ENCODE measurements around the gene ARL11. TPM values are rescaled to one million over a fixed set of nuclear protein-coding genes. Genes with fewer than 3 reads are reported as not detected.
A peak's percentile ranks its signal among the peaks of the same experiment; 100 is the strongest.

Gene ARL11
- total RNA-seq, 4 donors from 2014 or later = 0.20 to 0.87 (median 0.25) TPM

DNA sequence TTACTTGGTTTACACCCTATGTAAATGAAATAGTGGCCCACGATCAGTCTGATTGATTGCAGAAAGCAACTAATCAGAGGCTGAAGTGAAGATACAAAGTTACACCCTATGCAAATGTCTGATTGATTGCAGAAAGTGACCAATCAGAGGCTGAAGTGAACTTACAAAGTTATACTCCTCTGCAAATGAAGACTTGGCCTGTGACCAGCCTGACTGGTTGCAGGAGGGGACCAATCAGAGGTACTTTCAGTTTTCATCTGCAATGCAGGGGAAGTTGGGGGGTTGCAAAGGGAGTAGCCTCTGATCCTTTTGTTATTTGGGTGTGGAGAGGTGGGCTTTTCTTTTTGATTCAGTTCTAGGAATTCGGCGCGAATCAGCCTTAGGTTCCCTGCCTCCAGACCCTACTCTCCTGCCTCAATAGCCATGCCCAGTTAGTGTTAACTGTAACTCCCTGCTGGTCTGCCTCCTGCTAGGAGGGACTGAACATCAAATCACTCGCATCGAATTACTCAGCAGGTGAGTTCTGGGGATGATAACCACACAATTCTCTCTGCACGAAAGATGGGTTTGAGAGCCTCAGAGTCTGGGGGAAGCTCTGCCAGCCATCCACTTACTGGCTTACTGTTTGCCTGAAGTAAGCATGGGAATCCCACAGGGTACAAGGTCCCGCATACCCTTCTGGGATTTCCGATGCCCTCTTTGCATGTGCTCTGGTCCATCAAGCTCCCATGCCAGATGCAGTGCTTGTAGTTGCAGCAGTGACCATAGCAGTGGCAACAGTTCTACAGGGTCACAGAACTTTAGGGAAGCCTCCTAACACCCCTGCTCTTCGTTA lies 7.5 kb downstream of the ARL11 start:
- no peaks in the 10 kb centered on the region for H3K4me1 ChIP-seq
- H3K27ac ChIP-seq = no peak overlapping the region
- no peaks in the 10 kb centered on the region for H3K27me3 ChIP-seq
- H3K4me3 ChIP-seq = peak overlapping the region; percentile 4 to 39 (median 24)
- no peaks in the 10 kb centered on the region for H3K9me3 ChIP-seq
- TF ChIP-seq CTCF (IDR thresholded peaks at IDR 0.05) (no peak), EP300 (IDR thresholded peaks at IDR 0.05) (no peak), POLR2A (IDR thresholded peaks at IDR 0.05) (no peak)
- no peaks in the 10 kb centered on the region for H3K36me3 ChIP-seq
- WGBS, 2 donors = 40 to 55% methylated on average over 10 of the region's 10 CpGs
- peak in 1 of 2 donors; percentile 19 for DNase-seq (ENCODE audit: low spot score in 2 of 2)

DNA sequence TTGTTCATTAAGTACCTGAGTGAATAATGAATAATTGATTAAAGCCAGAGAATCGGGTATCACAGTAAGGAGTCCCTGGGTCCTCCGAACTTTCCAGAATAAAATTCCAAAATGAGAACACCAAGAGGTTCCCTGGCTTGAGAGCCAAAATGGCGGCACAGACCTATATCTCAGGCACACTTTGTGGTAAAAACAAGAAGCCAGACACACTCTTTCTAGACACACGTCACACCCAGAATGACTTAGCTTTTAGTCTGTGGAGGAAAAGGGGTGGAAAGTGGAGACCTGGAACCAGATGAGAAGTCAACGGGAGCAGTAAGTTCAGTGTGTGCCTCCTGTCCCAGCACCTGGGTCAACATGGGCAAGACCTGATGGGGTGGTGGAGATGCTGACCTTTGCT lies 8.4 kb downstream of the ARL11 start:
- H3K9me3 ChIP-seq = no peaks in the 10 kb centered on the region
- WGBS, 2 donors = 93 to 95% methylated on average over 5 of the region's 5 CpGs
- H3K27ac ChIP-seq = no peak overlapping the region
- H3K36me3 ChIP-seq = no peaks in the 10 kb centered on the region
- H3K4me3 ChIP-seq = no peak overlapping the region
- TF ChIP-seq EP300 (IDR thresholded peaks at IDR 0.05) (no peak), CTCF (IDR thresholded peaks at IDR 0.05) (no peak), POLR2A (IDR thresholded peaks at IDR 0.05) (no peak)
- no peaks in the 10 kb centered on the region for H3K27me3 ChIP-seq
- H3K4me1 ChIP-seq = no peaks in the 10 kb centered on the region
- DNase-seq (ENCODE audit: low spot score in 2 of 2) = no peak

DNA sequence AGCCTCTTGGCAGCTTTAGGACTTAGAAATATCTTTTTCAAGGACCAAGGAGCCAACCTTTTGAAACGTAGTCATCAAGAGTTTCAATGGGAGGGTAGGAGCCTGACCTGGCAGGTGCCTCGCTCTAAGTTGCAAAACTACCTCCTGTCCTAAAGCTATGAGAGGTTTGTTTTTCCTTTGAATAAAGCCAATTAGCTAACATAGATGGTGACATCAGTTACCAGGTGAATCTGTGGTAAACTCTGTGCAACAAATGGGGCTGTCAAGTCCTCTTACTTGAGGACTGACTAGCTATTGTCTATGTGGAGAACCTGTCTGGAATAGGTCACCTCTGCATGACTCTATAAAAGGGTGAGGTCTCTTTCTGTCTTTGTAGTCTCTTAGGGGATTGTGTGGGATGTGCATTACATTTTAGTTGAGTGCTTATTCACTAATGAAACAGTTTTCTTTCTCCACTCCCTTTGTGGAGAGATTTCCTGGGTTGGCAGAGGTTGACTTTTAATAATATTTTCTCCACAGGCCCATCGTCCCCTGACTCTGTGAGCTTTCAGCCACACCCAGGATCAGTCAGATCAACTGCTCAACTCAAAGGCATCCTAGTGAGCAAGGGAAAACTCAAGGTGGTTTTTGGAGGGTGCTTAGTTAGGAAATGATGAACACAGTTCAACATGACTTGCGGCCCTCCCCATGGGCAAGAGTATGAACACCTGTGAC lies 9.9 kb downstream of the ARL11 start:
- no peaks in the 10 kb centered on the region for H3K36me3 ChIP-seq
- H3K27me3 ChIP-seq = no peaks in the 10 kb centered on the region
- WGBS, 2 donors = 82 to 85% methylated on average over 4 of the region's 4 CpGs
- no peak overlapping the region for H3K27ac ChIP-seq
- no peak for DNase-seq (ENCODE audit: low spot score in 2 of 2)
- H3K9me3 ChIP-seq = no peaks in the 10 kb centered on the region
- H3K4me3 ChIP-seq = no peak overlapping the region
- H3K4me1 ChIP-seq = no peaks in the 10 kb centered on the region
- TF ChIP-seq CTCF (IDR thresholded peaks at IDR 0.05) (no peak), POLR2A (IDR thresholded peaks at IDR 0.05) (no peak), EP300 (IDR thresholded peaks at IDR 0.05) (no peak)

GRCh38 chr13:49638744-49639072 lies 10.4 kb downstream of the ARL11 start:
- no peak for TF ChIP-seq EP300 (IDR thresholded peaks at IDR 0.05)
- TF ChIP-seq POLR2A (IDR thresholded peaks at IDR 0.05) = no peak
- no peak for TF ChIP-seq CTCF (IDR thresholded peaks at IDR 0.05)
- Histone ChIP-seq H3K9me3 (no peaks in the 10 kb centered on the region), H3K36me3 (no peaks in the 10 kb centered on the region), H3K4me3 (no peak overlapping the region), H3K27ac (no peak overlapping the region), H3K4me1 (no peaks in the 10 kb centered on the region), H3K27me3 (no peaks in the 10 kb centered on the region)
- DNase-seq (ENCODE audit: low spot score in 2 of 2) = no peak
- WGBS, 2 donors = 91% methylated on average over 2 of the region's 2 CpGs

DNA sequence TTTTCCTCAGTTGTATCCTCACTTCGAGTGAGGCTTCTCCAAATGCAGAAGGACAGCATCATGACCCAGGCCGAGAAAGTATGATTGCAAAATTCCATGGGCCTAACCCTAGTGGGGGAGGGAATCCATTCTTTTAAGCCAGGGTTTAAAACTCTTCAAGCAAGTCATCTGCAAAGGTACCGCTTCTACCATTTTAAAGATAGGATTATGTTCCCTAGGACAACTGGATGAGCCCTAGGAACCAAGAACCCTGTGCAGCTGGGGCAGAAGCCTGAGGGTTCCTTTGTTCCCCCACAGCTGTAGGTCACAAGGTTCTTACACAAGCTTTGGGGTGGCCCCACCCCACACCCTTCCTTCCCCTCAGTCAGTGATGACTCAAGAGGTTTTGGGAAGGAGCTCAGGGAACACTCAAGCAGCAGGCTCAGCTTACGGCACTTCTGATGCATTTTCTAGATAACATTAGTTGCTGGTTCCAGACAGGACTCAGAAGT lies 13.5 kb downstream of the ARL11 start:
- H3K9me3 ChIP-seq = no peaks in the 10 kb centered on the region
- H3K4me3 ChIP-seq = peak overlapping the region in 1 of 4 donors; percentile 39
- WGBS, 2 donors = 79 to 88% methylated on average over 4 of the region's 4 CpGs
- H3K4me1 ChIP-seq = no peaks in the 10 kb centered on the region
- peak; percentile 19 to 49 for DNase-seq (ENCODE audit: low spot score in 2 of 2)
- H3K36me3 ChIP-seq = no peaks in the 10 kb centered on the region
- TF ChIP-seq EP300 (IDR thresholded peaks at IDR 0.05) (peak in 1 of 2 donors; percentile 76), POLR2A (IDR thresholded peaks at IDR 0.05) (peak; percentile 14 to 22), CTCF (IDR thresholded peaks at IDR 0.05) (no peak)
- peak overlapping the region in 1 of 4 donors; percentile 56 for H3K27ac ChIP-seq
- no peaks in the 10 kb centered on the region for H3K27me3 ChIP-seq
